ENCODE results near the gene NR1D1. TPM values are rescaled to one million over a fixed set of nuclear protein-coding genes. Genes with fewer than 3 reads are reported as not detected.

Gene NR1D1
- total RNA-seq, 2 donors from 2014 or later: 3.0 to 4.4 TPM

DNA sequence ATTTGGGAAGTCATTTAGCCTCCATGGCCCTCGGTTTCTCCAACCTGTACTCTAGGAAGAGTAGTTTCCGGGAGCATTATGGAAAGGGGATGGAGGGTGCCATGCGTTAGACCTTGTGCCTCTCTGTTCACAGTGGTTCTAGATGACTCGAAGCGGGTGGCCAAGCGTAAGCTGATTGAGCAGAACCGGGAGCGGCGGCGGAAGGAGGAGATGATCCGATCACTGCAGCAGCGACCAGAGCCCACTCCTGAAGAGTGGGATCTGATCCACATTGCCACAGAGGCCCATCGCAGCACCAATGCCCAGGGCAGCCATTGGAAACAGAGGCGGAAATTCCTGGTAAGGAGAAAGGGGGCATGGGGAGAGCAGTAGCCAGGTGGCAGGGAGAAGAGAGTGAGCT, 15.9 kb downstream of the NR1D1 start:
- TF ChIP-seq, protein P1, sequence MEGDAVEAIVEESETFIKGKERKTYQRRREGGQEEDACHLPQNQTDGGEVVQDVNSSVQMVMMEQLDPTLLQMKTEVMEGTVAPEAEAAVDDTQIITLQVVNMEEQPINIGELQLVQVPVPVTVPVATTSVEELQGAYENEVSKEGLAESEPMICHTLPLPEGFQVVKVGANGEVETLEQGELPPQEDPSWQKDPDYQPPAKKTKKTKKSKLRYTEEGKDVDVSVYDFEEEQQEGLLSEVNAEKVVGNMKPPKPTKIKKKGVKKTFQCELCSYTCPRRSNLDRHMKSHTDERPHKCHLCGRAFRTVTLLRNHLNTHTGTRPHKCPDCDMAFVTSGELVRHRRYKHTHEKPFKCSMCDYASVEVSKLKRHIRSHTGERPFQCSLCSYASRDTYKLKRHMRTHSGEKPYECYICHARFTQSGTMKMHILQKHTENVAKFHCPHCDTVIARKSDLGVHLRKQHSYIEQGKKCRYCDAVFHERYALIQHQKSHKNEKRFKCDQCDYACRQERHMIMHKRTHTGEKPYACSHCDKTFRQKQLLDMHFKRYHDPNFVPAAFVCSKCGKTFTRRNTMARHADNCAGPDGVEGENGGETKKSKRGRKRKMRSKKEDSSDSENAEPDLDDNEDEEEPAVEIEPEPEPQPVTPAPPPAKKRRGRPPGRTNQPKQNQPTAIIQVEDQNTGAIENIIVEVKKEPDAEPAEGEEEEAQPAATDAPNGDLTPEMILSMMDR (conservative IDR thresholded peaks at IDR 0.05): no peak
- Mint-ChIP-seq H3K9me3 (no peaks in the 10 kb centered on the region), H3K27me3 (ENCODE audit: insufficient read depth) (no peaks in the 10 kb centered on the region), H3K27ac (no peak overlapping the region), H3K4me3 (no peak overlapping the region), H3K36me3 (ENCODE audit: low read depth) (peaks cover 37% of the 10 kb centered on the region), H3K4me1 (no peaks in the 10 kb centered on the region)
- DNase-seq: no peak
- no peaks in the 10 kb centered on the region for H3K27me3 ChIP-seq (ENCODE audit: control insufficient read depth, insufficient read depth, low read length, poor library complexity, severe bottlenecking)
- WGBS, 2 experiments (ENCODE audit: insufficient coverage in 1 of 2, insufficient read length in 1 of 2): 94 to 98% methylated on average over 13 to 14 of the region's 14 CpGs
- no peaks in the 10 kb centered on the region for H3K4me1 ChIP-seq (ENCODE audit: control insufficient read depth, insufficient read depth, low read length)
- peaks cover 14% of the 10 kb centered on the region for H3K36me3 ChIP-seq (ENCODE audit: control insufficient read depth, insufficient read depth, low read length)
- H3K9ac ChIP-seq (ENCODE audit: extremely low read depth, low read length, poor library complexity, severe bottlenecking): no peak overlapping the region
- H3K4me3 ChIP-seq (ENCODE audit: low read length): no peak overlapping the region
- no peaks in the 10 kb centered on the region for H3K9me3 ChIP-seq (ENCODE audit: control insufficient read depth, low read length)
- no peak overlapping the region for H3K27ac ChIP-seq (ENCODE audit: low read depth, low read length)

DNA sequence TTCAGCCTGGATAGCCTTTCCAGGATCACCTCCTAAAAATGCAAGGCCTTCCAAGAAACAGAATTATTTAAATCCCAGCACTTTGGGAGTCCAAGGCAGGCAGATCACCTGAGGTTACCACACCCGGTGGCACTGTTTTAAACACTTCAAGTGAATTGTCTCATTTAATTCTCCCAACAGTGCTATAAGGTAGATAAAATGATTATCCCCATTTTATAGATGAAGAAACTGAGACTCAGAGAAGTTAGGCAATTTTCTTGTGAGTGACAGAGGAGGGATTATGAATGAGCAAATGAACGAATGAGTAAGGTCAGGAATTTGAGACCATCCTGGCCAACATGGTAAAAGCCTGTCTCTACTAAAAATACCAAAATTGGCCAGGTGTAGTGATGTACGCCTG, 20.8 kb downstream of the NR1D1 start:
- peaks cover 18% of the 10 kb centered on the region for H3K36me3 Mint-ChIP-seq (ENCODE audit: low read depth)
- H3K27ac Mint-ChIP-seq: no peak overlapping the region
- no peak for DNase-seq
- TF ChIP-seq, protein P1 (conservative IDR thresholded peaks at IDR 0.05): no peak
- Histone ChIP-seq H3K9me3 (ENCODE audit: control insufficient read depth, low read length) (no peaks in the 10 kb centered on the region), H3K36me3 (ENCODE audit: control insufficient read depth, insufficient read depth, low read length) (peaks cover 2% of the 10 kb centered on the region), H3K9ac (ENCODE audit: extremely low read depth, low read length, poor library complexity, severe bottlenecking) (no peak overlapping the region), H3K27ac (ENCODE audit: low read depth, low read length) (no peak overlapping the region), H3K4me1 (ENCODE audit: control insufficient read depth, insufficient read depth, low read length) (peaks cover 21% of the 10 kb centered on the region), H3K27me3 (ENCODE audit: control insufficient read depth, insufficient read depth, low read length, poor library complexity, severe bottlenecking) (no peaks in the 10 kb centered on the region), H3K4me3 (ENCODE audit: low read length) (no peak overlapping the region)
- 97% methylated on average over 3 of the region's 3 CpGs for WGBS, 2 experiments (ENCODE audit: insufficient coverage in 1 of 2, insufficient read length in 1 of 2)
- H3K9me3 Mint-ChIP-seq: no peaks in the 10 kb centered on the region
- no peak overlapping the region for H3K4me3 Mint-ChIP-seq
- peaks cover 25% of the 10 kb centered on the region for H3K4me1 Mint-ChIP-seq
- no peaks in the 10 kb centered on the region for H3K27me3 Mint-ChIP-seq (ENCODE audit: insufficient read depth)

DNA sequence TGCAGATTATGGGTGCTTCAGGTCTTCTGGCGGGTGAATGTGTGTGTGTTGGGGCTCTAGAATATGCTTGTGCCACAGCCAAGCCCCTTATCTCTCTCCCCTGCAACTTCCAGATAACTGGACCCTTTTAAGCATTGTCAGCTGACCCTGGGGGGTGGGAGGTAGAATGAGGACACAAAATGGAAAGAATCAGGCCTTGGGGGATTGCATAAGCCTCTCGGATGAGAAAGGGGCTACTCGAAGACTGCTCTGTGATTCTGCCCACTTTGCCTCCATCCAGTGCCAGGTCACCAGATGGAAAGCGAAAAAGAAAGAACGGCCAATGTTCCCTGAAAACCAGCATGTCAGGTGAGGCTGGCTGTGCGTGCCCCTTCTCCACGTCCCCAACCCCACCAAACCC, 23.8 kb downstream of the NR1D1 start:
- peaks cover 43% of the 10 kb centered on the region for H3K4me1 Mint-ChIP-seq
- Histone ChIP-seq H3K36me3 (ENCODE audit: control insufficient read depth, insufficient read depth, low read length) (no peaks in the 10 kb centered on the region), H3K9me3 (ENCODE audit: control insufficient read depth, low read length) (no peaks in the 10 kb centered on the region), H3K27me3 (ENCODE audit: control insufficient read depth, insufficient read depth, low read length, poor library complexity, severe bottlenecking) (no peaks in the 10 kb centered on the region), H3K4me1 (ENCODE audit: control insufficient read depth, insufficient read depth, low read length) (peaks cover 37% of the 10 kb centered on the region), H3K27ac (ENCODE audit: low read depth, low read length) (no peak overlapping the region), H3K4me3 (ENCODE audit: low read length) (peak overlapping the region; percentile 23), H3K9ac (ENCODE audit: extremely low read depth, low read length, poor library complexity, severe bottlenecking) (no peak overlapping the region)
- H3K27me3 Mint-ChIP-seq (ENCODE audit: insufficient read depth): no peaks in the 10 kb centered on the region
- no peaks in the 10 kb centered on the region for H3K9me3 Mint-ChIP-seq
- peaks cover 10% of the 10 kb centered on the region for H3K36me3 Mint-ChIP-seq (ENCODE audit: low read depth)
- no peak overlapping the region for H3K4me3 Mint-ChIP-seq
- TF ChIP-seq, protein P1 (conservative IDR thresholded peaks at IDR 0.05): no peak
- 81 to 88% methylated on average over 5 to 7 of the region's 7 CpGs for WGBS, 2 experiments (ENCODE audit: insufficient coverage in 1 of 2, insufficient read length in 1 of 2)
- H3K27ac Mint-ChIP-seq: peak overlapping the region; percentile 41
- DNase-seq: no peak

Measured in endodermal cell (in vitro differentiated cells).